Fibroblast of skin of back (primary cell): ENCODE measurements around the gene KLHL8.
A peak's percentile ranks its signal among the peaks of the same experiment; 100 is the strongest.
"Not testable (repeated sequence)": the region's sequence is repeated elsewhere in the genome, so short reads cannot be mapped to it uniquely, and the experiment has no call there.

Source experiments
- DNase-seq: peaks from one replicate; pipeline ENCODE4 v3.0.0-alpha.2; 2013

Gene KLHL8

DNA sequence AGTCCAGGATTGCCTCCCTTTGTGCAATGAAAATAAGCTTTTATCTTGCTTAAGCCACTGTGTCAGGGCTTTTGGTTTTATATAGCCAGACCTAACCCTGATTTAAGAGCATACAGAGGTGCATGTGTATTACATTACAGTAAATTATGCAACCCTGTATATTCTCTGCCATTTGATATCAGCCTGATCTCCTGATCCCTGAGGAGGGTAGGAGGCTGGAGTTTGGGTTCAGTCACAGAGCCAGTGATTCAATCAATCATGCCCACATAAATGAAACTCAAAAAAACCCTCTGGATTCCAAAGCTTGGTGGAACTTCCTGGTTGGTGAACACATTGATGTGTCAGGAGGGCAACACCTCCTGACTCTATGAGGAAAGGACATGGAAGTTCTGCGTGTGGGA is 7.3 kb upstream of the KLHL8 start:
- DNase-seq: no peak

DNA sequence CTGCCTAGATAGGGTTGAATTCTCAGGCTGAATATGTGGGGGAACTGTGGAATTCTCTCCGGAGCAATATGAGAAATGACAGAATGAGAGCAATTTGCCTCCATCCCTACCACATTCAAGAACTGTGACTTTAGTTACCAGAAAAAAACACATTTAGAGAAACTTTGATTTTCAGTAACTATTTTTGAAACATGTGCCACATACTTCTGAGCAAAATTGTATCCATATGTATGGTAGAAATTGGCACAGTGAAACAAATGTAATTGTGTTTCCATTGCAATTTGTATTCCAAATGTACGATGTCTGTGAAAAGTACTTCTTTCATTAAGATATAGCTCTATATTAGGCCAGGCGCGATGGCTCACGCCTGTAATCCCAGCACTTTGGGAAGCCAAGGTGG is 5.5 kb upstream of the KLHL8 start:
- no peak for DNase-seq

DNA sequence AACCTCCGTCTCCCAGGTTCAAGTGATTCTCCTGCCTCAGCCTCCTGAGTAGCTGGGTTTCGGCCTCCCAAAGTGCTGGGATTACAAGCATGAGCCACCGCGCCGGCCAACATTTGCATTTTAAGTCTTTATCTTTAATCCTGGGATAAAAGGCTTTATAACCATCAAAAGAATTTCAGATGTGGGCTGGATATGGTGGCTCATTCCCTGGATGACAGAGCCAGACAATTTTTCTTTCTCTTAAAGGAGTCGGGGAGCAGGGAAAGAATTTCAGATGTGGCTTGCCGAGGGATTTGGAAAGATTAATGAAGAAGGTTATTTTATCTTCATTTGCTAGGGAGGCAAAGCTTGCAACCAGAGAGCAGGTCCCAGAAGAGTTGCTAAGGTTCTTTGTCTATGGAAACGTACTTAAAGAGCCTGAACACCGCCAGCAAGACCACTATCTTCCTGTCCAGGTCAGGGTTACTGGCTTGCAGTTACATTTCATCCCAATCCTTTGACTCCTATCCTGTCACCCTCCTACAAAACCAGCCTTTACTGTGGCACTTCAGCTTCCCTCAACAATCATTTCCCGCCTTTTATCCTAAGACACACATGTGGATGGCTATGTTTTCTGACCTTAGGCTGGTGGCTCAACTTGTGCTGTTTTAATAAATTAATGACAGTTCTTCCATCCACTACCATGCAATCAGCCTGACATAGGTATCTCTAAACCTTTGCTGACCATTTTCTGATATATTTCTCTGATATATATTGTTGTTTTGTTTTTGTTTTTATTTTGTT is 3.9 kb upstream of the KLHL8 start:
- DNase-seq: no peak

DNA sequence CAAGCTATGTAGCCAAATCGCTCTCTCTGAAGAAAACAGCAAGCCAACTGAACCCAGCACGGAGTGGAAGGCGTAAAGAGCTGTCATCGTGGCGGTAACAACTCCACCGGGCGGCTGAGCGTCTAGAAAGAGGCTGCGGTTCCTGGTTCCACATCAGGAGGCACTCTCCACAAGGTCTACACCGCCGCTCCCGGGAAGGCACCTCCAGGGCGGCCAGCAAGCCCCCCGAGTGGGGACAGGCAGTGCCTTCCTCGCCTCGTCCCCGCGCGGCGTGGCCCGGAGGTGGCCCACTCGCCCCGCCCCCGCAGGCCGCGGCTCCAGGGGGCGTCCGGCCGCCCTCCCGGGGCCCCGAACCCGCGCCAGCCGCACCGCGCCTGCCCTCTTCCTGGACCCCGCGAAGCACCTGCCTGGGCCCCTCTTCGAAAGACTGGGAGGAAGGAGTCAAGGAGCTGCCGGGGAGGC is 755 bp downstream of the KLHL8 start:
- peak; percentile 40 for DNase-seq

DNA sequence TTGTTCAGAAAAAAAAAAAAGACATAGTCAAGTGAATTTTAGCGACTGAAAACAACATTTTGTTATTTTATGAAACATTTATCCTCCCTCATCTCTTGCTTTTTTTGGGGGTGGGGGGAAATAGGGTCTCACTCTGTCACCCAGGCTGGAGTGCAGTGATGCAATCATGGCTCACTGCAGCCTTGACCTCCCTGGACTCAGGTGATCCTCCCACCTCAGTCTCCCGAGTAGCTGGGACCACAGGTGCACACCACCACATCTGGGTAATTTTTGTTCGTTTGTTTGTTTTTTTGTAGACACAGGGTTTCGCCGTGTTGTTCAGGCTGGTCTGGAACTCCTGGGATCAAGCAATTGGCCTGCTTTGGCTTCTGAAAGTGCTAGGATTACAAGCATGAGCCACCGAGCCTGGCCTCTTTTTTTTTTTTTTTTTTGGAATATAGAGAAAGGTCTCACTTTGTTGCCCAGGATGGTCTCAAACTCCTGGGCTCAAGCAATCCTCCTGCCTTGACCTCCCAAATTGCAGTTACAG is 3.1 kb downstream of the KLHL8 start:
- not testable (repeated sequence) for DNase-seq

DNA sequence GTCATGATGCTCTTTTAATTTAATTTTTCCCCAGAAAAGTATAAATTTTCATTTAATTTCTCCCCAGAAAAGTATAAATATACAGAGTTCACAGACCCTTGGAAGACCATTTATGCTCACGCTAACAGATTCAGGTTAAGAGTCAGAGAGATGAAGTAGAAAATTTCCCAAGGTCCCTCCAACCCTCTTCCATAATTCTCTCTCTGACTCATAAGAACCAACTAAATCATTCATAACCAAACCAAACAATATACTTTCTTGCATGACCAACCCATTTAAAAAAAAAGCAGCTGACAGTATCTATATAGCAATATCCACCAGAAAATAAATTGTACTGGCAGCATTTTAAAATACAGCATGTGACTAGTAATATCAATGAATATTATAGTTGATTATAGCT is 3.9 kb downstream of the KLHL8 start:
- DNase-seq: no peak

DNA sequence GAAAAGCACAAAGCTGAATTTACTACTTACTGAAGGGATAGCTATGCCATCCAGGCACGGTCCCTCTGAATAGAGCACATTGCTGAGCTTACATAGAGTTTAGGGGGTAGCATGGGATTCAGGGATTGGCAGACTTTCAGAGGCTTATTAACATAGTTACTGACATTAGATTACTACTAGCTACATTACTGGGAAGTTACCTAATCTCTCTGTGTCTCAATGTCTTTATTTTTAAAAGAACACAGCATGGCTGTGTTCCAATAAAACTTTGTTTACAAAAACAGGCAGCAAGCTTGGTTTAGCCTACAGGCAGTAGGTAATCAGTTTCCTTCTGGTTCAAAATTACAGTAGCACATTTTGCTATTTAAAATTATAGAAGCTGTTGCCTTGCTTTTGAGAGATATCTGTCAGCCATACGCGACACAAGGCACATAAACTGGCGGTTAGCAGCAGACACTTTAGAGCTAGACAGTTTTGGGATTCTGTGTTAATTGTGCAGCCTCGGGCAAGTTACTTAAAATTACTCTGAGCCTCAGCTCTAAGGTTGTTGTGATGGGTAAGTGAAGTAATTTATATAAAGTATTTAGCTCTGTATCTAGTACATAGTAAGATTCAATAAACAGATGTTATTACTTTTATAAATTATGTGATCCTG is 6.9 kb downstream of the KLHL8 start:
- no peak for DNase-seq

DNA sequence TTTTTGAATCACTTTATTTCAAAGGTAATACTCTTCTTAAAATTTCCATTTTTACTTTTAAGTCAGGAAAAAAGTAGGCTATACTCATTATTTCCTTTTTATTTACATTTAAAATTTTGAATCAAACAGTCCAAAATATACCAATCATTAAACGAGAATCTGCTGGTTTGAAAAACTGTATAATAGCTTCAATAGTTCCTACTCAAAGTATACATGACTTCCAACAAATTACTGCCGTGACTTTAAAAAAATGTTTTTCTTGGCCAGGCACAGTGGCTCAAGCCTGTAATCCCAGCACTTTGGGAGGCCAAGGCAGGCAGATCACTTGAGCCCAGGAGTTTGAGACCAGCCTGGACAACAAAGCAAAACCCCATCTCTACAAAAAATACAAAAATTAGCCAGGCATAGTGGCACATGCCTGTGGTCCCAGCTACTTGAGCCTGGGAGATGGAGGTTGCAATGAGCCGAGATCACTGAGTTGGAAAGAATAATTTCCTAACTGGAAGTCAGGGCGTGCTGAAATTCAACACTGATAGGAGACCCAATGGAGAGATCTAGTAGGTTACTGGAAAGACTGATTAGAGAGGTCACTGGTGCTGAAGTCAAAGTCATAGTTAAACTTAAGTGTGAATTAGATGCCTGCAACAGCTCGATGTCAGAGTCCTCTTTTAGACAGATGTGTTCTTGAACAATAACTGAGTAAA is 9.0 kb downstream of the KLHL8 start:
- DNase-seq: no peak

DNA sequence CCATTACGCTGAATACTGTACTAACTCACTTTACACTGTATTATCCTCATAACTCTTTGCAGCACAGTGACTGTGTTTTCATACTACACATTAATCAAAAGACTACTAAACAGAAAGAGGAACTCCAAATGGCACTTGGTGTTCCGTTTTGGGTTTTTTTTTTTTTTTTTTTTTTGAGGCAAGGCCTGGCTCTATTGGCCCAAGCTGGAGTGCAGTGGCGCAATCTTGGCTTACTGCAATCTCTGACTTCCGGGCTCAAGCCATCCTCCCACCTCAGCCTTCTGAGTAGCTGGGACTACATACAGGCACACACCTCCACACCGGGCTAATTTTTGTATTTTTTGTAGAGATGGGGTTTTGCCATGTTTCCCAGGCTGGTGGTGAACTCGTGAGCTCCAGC is 10.7 kb downstream of the KLHL8 start:
- no peak for DNase-seq

DNA sequence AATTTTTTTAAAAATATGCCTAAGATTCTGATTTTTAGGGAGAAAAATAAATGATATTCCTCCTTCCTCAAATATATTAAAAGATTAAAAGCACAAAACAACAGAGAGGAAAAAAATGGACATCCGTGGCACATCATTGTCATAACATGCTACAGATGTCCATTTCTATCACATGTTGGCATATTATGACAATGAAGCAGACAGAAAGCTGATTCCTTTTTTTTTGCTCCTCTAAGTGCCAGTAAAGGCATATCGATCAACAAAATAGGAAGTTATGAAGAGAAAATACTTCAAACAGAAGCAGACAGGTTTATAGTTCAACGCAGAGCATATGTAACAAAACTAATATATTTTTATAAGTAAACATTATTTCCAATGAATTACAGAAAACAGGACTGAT is 11.2 kb downstream of the KLHL8 start:
- DNase-seq: no peak

DNA sequence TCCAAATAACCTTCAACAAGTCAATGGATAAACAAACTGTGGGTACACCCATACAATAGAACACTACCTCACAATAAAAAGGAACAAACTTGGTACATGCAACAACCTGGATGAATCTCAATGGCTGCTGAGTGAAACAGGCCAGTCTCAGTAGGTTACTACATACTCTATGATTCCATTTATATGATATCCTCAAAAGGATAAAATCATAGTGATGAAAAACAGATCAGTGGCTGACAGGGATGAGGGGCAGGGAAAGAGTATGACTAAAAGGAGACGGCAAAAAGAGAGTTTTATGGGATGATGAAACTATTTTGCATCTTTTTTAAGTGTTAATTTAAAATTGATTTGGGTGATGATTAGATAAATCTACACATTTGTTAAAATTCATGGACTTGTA is 15.9 kb downstream of the KLHL8 start:
- DNase-seq: no peak

DNA sequence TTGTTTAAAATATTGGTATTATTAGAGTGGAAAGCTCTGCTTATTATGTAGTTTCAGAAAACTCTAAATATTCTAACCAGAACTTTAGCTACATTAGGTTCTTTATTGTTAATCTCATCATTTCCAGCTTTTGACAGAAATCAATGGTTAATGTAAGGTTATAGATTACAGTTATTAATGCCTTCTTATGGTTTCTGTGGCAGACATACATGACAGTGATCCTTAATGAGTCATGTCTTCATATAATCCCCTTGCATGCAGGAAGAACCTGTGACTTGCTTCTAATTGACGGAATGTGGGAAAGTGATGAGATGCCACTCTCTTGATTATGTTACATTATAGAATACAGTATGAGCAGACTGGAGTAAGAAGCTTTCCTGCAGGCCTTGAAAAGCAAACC is 23.5 kb downstream of the KLHL8 start:
- DNase-seq: no peak

DNA sequence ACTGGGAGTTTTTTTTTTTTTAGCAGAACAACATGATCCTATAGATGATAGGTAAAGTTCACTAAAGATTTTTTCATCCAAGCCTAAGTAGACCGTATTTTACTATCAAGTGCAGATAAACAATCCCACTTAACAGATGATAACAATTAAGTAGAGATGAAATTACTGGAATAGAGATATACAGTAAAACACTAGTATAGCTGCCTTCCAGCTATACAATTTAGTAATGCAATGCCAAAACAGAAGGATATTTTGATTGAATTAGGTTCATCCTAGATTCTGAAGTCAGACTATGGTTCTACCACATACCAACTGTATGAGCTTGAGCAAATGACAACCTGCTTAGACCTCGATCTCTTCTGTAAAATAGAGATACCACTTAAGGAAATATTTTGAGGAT is 24.3 kb downstream of the KLHL8 start:
- DNase-seq: no peak

DNA sequence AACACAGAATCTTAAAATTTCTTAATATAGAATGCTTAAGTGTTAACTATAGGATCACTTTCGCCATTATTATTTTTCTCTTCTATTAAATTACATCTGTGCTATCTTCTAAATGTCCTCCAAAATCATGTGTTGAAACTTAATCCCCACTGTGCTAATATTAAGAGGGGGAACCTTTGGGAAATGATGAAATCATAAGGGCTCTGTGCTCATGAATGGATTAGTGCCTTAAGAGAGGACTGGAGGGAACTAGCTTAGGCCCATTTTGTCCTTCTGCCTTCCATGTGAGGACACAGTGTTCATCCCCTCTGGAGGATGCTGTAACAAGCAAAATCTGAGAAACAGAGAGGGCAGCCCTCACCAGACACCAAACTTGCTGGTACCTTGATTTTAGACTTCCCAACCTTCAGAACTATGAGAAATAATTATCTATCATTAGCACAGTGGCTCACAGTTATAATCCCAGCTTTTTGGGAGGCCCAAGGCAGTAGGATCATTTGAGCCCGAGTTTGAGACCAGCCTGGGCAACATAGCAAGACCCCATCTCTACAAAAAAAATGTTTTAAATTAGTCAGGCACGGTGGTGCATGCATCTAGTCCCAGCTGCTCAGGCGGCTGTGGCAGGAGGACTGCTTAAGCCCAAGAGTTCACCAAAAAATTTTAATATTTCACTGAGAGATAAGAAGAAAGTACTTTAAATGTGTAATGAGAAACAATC is 26.3 kb downstream of the KLHL8 start:
- DNase-seq: no peak

DNA sequence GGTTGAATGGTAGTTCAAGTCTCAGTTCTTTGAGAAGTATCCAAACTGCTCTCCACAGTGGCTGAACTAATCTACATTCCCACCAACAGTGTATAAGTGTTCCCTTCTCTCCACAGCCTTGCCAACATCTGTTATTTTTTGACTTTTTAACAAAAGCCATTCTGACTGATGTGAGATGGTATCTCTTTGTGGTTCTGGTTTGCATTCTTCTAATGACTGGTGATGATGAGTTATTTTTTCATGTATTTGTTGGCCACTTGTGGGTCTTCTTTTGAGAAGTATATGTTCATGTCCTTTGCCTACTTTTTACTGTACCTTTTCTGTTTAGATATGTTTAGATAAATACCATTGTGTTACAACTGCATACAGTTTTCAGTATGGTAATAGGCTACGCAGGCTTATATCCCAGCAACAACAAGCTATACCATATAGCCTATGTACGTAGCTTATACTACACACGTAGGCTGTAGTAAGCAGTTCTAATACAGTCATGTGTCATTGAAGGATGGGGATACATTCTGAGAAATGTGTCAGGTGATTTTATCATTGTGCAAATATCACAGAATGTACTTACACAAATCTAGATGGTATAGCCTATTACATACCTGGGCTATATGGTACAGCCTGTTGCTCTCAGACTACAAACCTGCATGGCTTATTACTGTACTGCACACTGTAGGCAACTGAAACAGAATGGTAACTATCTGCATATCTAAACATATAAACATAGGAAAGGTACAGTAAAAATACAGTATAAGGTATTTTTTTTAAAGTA is 28.1 kb downstream of the KLHL8 start:
- DNase-seq: peak; percentile 47

DNA sequence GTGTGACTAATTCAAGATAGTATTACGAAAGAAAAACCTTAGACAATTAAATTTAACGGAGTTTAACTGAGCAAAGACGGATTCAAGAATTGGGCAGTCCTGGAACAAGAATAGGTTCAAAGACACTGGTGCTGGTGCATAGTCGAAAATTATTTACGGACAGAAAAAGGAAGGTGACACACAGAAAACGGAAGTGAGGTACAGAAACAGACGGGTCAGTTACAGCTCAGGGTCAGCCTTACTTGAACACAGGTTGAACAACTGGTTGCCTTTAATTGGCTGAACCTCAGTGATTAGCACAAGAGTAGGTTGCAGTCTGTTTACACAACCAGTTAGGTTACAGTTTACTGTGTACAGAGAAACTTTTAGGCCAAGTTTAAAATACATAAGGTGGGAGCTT is 31.5 kb downstream of the KLHL8 start:
- DNase-seq: no peak

DNA sequence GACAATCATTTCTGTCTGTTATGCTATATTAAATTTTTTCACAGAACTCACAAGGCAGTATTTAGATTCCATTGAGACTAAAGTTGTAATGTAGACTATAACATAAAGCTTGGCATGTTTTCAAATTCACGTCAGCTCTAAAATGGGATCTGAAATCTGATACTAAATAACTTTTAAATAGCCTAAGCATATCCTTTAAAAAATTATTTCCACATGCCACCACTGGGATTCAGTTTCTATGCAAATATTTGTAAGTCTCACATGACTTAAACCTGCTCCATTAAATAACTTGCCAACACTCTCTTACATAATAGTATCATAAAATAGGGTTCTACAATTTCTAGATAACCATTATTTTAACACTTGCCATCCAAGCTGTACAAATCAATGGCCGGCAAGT is 32.4 kb downstream of the KLHL8 start:
- DNase-seq: peak; percentile 63

DNA sequence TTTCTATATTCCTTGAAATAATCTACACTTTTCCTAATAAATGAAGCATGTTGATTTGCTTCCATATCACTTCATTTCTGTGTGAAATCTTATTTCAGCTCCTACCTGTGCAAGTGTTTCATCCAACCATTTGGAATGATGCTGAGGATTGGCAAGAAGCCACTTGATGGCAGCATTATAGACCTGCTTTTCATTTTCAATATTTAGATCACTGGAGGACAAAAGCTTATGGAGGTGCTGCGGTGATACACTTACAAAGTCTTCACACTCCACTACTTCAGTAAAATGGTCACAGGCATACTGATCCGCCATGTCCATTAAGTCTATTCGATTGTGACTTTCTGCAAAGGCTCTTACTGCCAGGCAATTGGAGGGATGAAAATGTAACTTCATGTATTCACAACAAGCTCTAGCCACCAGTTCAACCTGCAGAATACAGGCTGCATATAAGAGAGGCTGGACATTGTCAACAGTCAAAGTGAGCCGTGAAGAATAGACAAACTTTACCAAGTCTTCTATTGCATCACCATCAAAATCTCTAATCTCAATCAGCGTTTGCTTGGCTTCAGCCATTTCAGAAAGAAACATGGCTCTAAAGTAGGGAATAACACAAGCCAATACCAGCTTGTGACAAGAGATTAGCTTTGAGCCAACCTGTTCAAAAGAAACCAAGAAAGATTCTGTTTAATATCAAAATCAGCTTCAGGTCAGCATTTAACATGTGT is 35.1 kb downstream of the KLHL8 start:
- no peak for DNase-seq

DNA sequence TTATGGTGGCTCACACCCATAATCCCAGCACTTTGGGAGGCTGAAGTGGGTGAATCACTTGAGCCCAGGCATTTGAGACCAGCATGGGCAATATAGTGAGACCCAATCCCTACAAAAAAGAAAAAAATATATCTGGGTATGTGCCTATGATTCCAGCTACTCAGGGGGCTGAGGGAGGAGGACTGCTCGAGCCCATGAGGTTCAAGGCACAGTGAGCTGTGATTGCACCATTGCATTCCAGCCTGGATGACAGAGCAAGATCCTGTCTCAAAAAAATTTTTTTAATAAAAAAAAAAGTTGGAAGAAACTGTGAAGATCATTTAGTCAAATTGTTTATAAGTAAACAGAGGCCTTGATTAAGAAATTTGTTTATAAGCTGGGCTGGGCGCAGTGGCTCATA is 39.7 kb downstream of the KLHL8 start:
- DNase-seq: no peak

DNA sequence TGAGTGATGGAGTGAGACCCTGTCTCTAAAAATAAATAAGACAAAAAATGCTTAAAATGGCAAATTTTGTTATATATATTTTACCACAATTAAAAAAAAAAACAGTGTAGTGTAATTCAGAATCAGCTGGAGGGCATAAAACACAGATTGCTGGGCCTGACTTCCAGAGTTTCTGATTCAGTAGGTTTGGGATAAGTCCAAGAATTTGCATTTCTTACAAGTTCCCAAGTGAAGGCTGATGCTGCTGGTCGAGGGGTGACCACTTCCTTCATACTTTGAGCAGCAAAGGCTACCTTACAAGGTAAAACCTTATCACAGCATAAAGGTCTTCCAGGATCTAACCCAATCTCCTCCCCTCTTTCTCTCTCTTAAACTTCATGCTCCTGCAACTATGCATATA is 40.7 kb downstream of the KLHL8 start:
- DNase-seq: no peak

DNA sequence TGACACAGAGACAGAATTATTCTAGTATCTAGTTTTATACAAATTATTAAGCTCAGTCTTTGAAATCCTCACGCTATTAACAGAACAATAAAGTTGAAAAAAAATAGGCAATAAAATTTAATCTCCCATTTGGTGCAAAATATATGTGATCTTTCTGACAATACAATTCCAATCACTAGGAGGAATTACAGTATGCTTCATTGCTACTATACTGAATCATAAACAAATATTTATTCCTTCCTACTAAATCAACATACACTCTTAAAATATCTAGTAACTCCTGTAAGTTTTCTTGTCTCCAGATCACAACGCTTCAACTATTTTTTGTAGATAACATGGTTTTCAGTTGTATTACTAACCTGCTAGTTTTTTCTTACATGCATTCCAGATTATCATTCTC is 45.7 kb downstream of the KLHL8 start:
- no peak for DNase-seq
